HepG2 (cell line): Measurements from ENCODE around the gene FUT8.

Experiments
- ATF7-NPFF ChIP-seq: sonication (generic); formaldehyde crosslinking; IDR thresholded peaks from 2 replicates; pipeline ENCODE4 v1.8.1; 2023; ENCODE audit warnings: mild to moderate bottlenecking, low read depth, missing genetic modification reagents, moderate library complexity
- EZH2 ChIP-seq: conservative IDR thresholded peaks from 2 replicates; pipeline ENCODE4 v1.6.1; 2012; ENCODE audit warnings: mild to moderate bottlenecking, low read depth, low read length, moderate library complexity
- HDAC6 ChIP-seq: fragments of 200-600 bp; sonication (generic); IDR thresholded peaks from 2 replicates; pipeline ENCODE4 v1.7.0; 2017; ENCODE audit warnings: mild to moderate bottlenecking, antibody characterized with exemption, low read length, low read depth
- MAX ChIP-seq: IDR thresholded peaks from 2 replicates; pipeline ENCODE4 v1.6.1; 2012; ENCODE audit warnings: inconsistent platforms
- NFYB ChIP-seq: sonication (generic); formaldehyde crosslinking; IDR thresholded peaks from 2 replicates; pipeline ENCODE4 v1.4.0; 2020; ENCODE audit warnings: missing genetic modification reagents
- POLR2A ChIP-seq, 2 experiments: IDR thresholded peaks; 2 replicates each; pipeline ENCODE4 v1.6.1; 2011; ENCODE audit warnings: low read depth in 2 of 2, low read length in 2 of 2, mild to moderate bottlenecking in 1 of 2, moderate library complexity in 1 of 2; ENCODE audit not compliant: insufficient read depth in 1 of 2
- REST ChIP-seq, 2 experiments: IDR thresholded peaks; 2 replicates each; pipeline ENCODE4 v1.6.1; 2011 to 2012; ENCODE audit warnings: low read length in 2 of 2, borderline replicate concordance in 1 of 2, low read depth in 1 of 2, mild to moderate bottlenecking in 1 of 2, moderate library complexity in 1 of 2
- SIN3A ChIP-seq: IDR thresholded peaks from 2 replicates; pipeline ENCODE4 v1.6.1; 2011; ENCODE audit warnings: low read depth, mild to moderate bottlenecking, control low read depth, low read length, borderline replicate concordance
- STAT6 ChIP-seq: sonication (generic); formaldehyde crosslinking; IDR thresholded peaks from 2 replicates; pipeline ENCODE4 v1.4.0; 2020; ENCODE audit warnings: missing genetic modification reagents, mild to moderate bottlenecking, borderline replicate concordance
- ZBTB26 ChIP-seq: IDR thresholded peaks from 2 replicates; pipeline ENCODE4 v1.6.1; 2016; ENCODE audit warnings: missing compliant biosample characterization, missing genetic modification reagents, borderline replicate concordance
- ZNF501 ChIP-seq: sonication (generic); formaldehyde crosslinking; IDR thresholded peaks from 2 replicates; pipeline ENCODE4 v1.5.1; 2020; ENCODE audit warnings: mild to moderate bottlenecking, moderate library complexity, missing genetic modification reagents
- ZNF704 ChIP-seq: sonication (generic); formaldehyde crosslinking; IDR thresholded peaks from 2 replicates; pipeline ENCODE4 v1.8.1; 2023; ENCODE audit warnings: mild to moderate bottlenecking, inconsistent platforms, moderate library complexity, missing genetic modification reagents, borderline replicate concordance

- no peak for TF ChIP-seq SIN3A
- no peak for TF ChIP-seq ZNF501 (CRISPR knock-in tag)
- TF ChIP-seq NFYB (CRISPR knock-in tag), result no peak
- no peak for TF ChIP-seq HDAC6
- no peak for TF ChIP-seq ATF7-NPFF
- TF ChIP-seq ZNF704, result no peak
- no peak for TF ChIP-seq POLR2A (IDR thresholded peaks at IDR 0.05; ENCODE audit: insufficient read depth in 1 of 2, low read depth in 2 of 2, low read length in 2 of 2)
- TF ChIP-seq REST (IDR thresholded peaks at IDR 0.05; ENCODE audit: borderline replicate concordance in 1 of 2, low read depth in 1 of 2, low read length in 2 of 2), result no peak
- TF ChIP-seq ZBTB26 (CRISPR knock-in tag), result no peak
- no peak for TF ChIP-seq EZH2
- TF ChIP-seq MAX, result no peak
- TF ChIP-seq STAT6 (CRISPR knock-in tag), result no peak
Observed at GRCh38 chr14:65531148-65531547, 118.6 kb downstream of the FUT8 start.
